Measurements from ENCODE around the gene LIME1. TPM values are rescaled to one million over a fixed set of nuclear protein-coding genes. Genes with fewer than 3 reads are reported as not detected.

LIME1 gene
- total RNA-seq, 4 donors from 2014 or later = 12.2 to 36.5 (median 16.9) TPM

DNA sequence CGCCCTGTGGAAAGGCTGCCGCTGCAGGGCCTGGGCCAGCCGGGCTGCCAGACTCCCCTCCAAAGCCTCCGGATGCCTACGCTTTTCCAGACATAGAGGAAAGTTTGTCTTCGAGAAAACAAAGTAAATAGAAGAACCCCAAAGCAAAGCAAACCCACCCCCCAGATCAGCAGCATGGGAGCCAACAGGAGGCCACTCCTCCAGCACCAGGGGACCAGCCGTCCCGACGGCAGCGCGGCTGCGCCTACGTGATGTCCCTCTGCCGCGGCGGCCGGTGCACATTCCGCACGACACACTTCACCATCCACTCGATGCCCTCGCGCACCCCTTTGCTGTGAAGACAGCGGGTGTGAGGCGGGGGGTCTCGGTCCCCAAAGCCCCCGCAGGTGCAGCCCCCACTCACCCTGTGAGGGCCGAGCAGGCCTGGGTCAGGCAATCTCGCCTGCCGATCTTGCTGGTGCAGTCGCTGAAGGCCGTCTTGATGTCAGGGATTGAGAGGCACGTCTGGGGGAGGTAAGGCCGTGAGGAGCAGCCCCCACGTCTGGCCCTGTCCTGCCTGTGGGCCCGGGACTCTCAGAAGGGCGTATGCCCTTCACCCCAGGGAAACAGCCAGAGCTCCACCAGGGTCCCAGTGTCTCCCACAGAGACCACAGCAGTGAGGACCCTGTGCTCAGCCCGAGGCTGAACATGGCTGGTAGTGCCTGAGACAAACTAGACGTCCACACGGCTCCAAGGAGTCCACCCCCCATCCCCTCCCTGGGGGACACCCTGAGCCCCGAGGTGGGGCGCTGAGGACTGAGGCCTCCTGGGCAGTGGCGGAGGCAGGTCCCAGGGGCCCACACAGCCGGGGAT is 36.0 kb upstream of the LIME1 start:
- DNase-seq (ENCODE audit: low spot score in 2 of 2) = peak; percentile 62 to 67
- TF ChIP-seq POLR2A (IDR thresholded peaks at IDR 0.05) = no peak
- TF ChIP-seq, protein P1, sequence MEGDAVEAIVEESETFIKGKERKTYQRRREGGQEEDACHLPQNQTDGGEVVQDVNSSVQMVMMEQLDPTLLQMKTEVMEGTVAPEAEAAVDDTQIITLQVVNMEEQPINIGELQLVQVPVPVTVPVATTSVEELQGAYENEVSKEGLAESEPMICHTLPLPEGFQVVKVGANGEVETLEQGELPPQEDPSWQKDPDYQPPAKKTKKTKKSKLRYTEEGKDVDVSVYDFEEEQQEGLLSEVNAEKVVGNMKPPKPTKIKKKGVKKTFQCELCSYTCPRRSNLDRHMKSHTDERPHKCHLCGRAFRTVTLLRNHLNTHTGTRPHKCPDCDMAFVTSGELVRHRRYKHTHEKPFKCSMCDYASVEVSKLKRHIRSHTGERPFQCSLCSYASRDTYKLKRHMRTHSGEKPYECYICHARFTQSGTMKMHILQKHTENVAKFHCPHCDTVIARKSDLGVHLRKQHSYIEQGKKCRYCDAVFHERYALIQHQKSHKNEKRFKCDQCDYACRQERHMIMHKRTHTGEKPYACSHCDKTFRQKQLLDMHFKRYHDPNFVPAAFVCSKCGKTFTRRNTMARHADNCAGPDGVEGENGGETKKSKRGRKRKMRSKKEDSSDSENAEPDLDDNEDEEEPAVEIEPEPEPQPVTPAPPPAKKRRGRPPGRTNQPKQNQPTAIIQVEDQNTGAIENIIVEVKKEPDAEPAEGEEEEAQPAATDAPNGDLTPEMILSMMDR (IDR thresholded peaks at IDR 0.05) = no peak
- TF ChIP-seq EP300 (IDR thresholded peaks at IDR 0.05) = no peak
- no peak for TF ChIP-seq POLR2AphosphoS5 (IDR thresholded peaks at IDR 0.05)
- 78% methylated on average over 34 of the region's 43 CpGs for WGBS

DNA sequence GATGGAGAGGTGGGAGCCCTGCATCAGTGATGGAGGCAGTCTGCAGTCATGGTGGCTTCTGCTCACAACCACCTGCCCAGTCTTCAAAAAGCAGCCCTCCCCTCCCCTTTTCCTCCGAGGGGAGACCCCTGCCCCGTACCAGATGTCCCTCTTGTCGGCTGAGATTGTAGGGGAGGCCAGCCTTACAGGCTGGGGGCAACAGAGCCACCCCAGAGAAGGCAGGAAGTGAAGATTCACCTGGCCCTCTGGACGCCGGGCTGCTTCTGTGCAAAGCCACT is 35.5 kb upstream of the LIME1 start:
- peak in 1 of 2 donors; percentile 55 for DNase-seq (ENCODE audit: low spot score in 2 of 2)
- H3K36me3 ChIP-seq = peaks cover 29% of the 10 kb centered on the region
- WGBS = 73% methylated on average over 2 of the region's 5 CpGs
- peaks cover 43% of the 10 kb centered on the region for H3K4me1 ChIP-seq
- peak overlapping the region; percentile 43 for H3K27ac ChIP-seq
- no peaks in the 10 kb centered on the region for H3K27me3 ChIP-seq
- H3K9me3 ChIP-seq = no peaks in the 10 kb centered on the region
- H3K4me3 ChIP-seq = no peak overlapping the region
- no peak for TF ChIP-seq POLR2A (IDR thresholded peaks at IDR 0.05)
- TF ChIP-seq, protein P1 (IDR thresholded peaks at IDR 0.05) = no peak
- no peak for TF ChIP-seq EP300 (IDR thresholded peaks at IDR 0.05)
- TF ChIP-seq POLR2AphosphoS5 (IDR thresholded peaks at IDR 0.05) = no peak

More for the DNA sequence above, 36.0 kb upstream of the LIME1 start:
- Histone ChIP-seq H3K4me3 (no peak overlapping the region), H3K4me1 (peaks cover 47% of the 10 kb centered on the region), H3K36me3 (peaks cover 25% of the 10 kb centered on the region), H3K27ac (peak overlapping the region; percentile 86), H3K9me3 (no peaks in the 10 kb centered on the region), H3K27me3 (no peaks in the 10 kb centered on the region)

DNA sequence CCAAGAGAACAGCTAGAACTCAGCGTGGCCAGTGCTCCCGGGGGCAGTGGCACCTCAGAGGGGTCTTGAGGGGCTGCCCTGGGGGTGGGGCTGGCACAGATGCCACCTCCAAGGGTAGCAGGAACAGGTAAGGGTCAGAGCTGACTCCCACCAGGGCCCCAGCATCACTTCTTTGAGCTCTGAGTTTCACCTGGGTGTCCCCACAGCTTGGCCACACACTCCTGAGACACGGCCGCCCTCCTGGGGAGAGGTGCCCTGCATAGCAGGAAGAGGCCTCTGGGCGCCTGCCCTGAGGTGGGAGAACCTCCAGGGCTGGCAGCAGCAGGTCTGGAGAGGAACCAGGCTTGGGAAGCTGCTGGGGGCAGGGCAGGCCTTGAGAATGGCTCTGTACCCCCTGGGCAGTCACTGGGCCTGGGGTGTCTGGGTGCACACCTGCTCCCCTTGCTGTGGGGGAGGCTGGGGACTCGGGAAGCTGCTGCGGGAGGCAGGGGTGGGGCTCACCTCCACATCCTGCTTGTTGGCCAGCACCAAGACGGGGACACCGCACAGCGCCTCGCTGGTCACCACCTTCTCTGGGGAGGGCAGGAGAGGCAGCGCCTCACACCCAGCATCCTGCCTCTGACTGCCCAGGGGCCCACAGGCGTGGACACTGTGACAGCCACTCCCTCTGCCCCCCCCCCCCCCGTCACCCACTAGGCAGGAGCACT is 35.0 kb upstream of the LIME1 start:
- DNase-seq (ENCODE audit: low spot score in 2 of 2) = peak; percentile 60 to 76
- Histone ChIP-seq H3K36me3 (peaks cover 34% of the 10 kb centered on the region), H3K27me3 (no peaks in the 10 kb centered on the region), H3K4me1 (peaks cover 43% of the 10 kb centered on the region), H3K4me3 (no peak overlapping the region), H3K27ac (peak overlapping the region; percentile 43), H3K9me3 (no peaks in the 10 kb centered on the region)
- TF ChIP-seq POLR2A (IDR thresholded peaks at IDR 0.05) (no peak), POLR2AphosphoS5 (IDR thresholded peaks at IDR 0.05) (no peak), EP300 (IDR thresholded peaks at IDR 0.05) (no peak)
- TF ChIP-seq, protein P1 (IDR thresholded peaks at IDR 0.05) = no peak
- 60% methylated on average over 1 of the region's 14 CpGs for WGBS

DNA sequence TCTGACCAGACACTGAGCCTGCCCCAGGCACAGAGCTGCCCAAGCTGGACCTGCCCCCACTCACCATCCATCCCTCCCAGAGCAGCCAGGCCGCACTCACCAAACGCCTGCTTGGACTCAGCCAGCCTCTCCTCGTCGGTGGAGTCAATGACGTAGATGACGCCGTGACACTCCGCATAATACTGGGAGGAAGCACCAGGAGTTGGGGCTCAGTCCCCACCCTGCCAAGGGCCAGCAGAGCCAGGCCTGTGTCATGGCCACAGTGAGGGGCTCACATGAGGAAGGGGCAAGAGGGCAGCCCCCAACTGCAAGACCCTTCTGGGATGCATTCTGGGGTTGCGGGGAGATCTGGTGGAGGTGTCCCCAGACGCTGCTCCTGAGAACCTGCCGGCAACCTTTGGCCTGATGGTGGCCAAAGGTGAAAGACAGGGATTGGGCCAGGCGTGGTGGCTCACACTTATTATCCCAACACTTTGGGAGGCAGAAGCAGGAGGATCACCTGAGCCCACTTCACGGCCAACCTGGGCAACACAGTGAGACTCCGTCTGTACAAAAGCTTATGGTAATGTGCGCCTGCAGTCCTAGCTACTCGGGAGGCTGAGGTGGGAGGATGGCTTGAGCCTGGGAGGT is 34.3 kb upstream of the LIME1 start:
- Histone ChIP-seq H3K27ac (no peak overlapping the region), H3K9me3 (no peaks in the 10 kb centered on the region), H3K4me1 (peaks cover 42% of the 10 kb centered on the region), H3K4me3 (no peak overlapping the region), H3K27me3 (no peaks in the 10 kb centered on the region), H3K36me3 (peaks cover 34% of the 10 kb centered on the region)
- TF ChIP-seq, protein P1 (IDR thresholded peaks at IDR 0.05) = no peak
- TF ChIP-seq POLR2A (IDR thresholded peaks at IDR 0.05) (no peak), POLR2AphosphoS5 (IDR thresholded peaks at IDR 0.05) (no peak)
- WGBS = 96% methylated on average over 6 of the region's 16 CpGs
- DNase-seq (ENCODE audit: low spot score in 2 of 2) = peak; percentile 64 to 71

All from suprapubic skin (tissue), 4 donors.